SU-DHL-6 (cell line): ENCODE data around the gene APBB2.

Experiments used
- H2AFZ ChIP-seq: fragments of 200-600 bp; sonication (generic); 2 replicates; pipeline ENCODE4 v1.6.1; 2014; ENCODE audit warnings: low read depth, mild to moderate bottlenecking, moderate library complexity, mixed read lengths, antibody characterized with exemption, low read length; ENCODE audit not compliant: severe bottlenecking
- H3F3A ChIP-seq: fragments of 200-600 bp; shearing (Covaris generic); 2 replicates; pipeline ENCODE4 v1.6.0; 2016; ENCODE audit warnings: antibody characterized with exemption, mild to moderate bottlenecking; ENCODE audit not compliant: insufficient read depth
- H3K27ac ChIP-seq: fragments of 200-600 bp; sonication (generic); 2 replicates; pipeline ENCODE4 v1.5.1; 2016; ENCODE audit warnings: low read depth, mild to moderate bottlenecking, low read length, moderate library complexity, mixed read lengths
- H3K27me3 ChIP-seq: fragments of 200-600 bp; sonication (generic), shearing (Covaris generic); 2 replicates; pipeline ENCODE4 v1.6.0; 2014; ENCODE audit warnings: mild to moderate bottlenecking, low read length
- H3K36me3 ChIP-seq: fragments of 200-600 bp; sonication (generic); 2 replicates; pipeline ENCODE4 v1.6.1; 2014; ENCODE audit warnings: mild to moderate bottlenecking, low read length, mixed read lengths
- H3K4me2 ChIP-seq: fragments of 300-600, 200-600 bp; shearing (Covaris generic), sonication (generic); 2 replicates; pipeline ENCODE4 v1.6.0; 2014; ENCODE audit warnings: low read length, low read depth, mild to moderate bottlenecking; ENCODE audit not compliant: poor library complexity, severe bottlenecking
- H3K4me3 ChIP-seq: fragments of 200-600 bp; sonication (generic); 2 replicates; pipeline ENCODE4 v1.5.1; 2014; ENCODE audit warnings: antibody characterized with exemption, low read length, mild to moderate bottlenecking, mixed read lengths; ENCODE audit not compliant: insufficient read depth, poor library complexity, severe bottlenecking
- H3K79me2 ChIP-seq: fragments of 200-600 bp; sonication (generic); 2 replicates; pipeline ENCODE4 v1.6.1; 2014; ENCODE audit warnings: mild to moderate bottlenecking, low read length, moderate library complexity; ENCODE audit not compliant: insufficient read depth
- H3K9ac ChIP-seq: fragments of 200-600 bp; sonication (generic); 2 replicates; pipeline ENCODE4 v1.7.0; 2014; ENCODE audit warnings: mild to moderate bottlenecking, low read length
- H3K9me2 ChIP-seq: fragments of 200-600 bp; sonication (generic); replicated peaks from 2 replicates; pipeline ENCODE4 v1.6.1; 2014; ENCODE audit warnings: low read length; ENCODE audit not compliant: insufficient read depth
- H3K9me3 ChIP-seq: fragments of 200-600 bp; sonication (generic); 2 replicates; pipeline ENCODE4 v1.6.1; 2014; ENCODE audit warnings: low read length, mixed read lengths; ENCODE audit not compliant: insufficient read depth
- H4K20me1 ChIP-seq: fragments of 200-600 bp; sonication (generic); 2 replicates; pipeline ENCODE4 v1.6.1; 2014; ENCODE audit warnings: low read depth, mild to moderate bottlenecking, antibody characterized with exemption, low read length, moderate library complexity, mixed read lengths
- CTCF ChIP-seq: fragments of 200-600 bp; sonication (generic); IDR thresholded peaks from one replicate; pipeline ENCODE4 v1.5.1; 2017; ENCODE audit warnings: antibody characterized with exemption, mild to moderate bottlenecking, low read length, moderate library complexity; ENCODE audit not compliant: insufficient read depth, poor library complexity, severe bottlenecking
- EZH2phosphoT487 ChIP-seq: fragments of 200-600 bp; sonication (generic), shearing (Covaris generic); conservative IDR thresholded peaks from 2 replicates; pipeline ENCODE4 v1.6.1; 2018; ENCODE audit warnings: mild to moderate bottlenecking, antibody characterized with exemption, low read length, moderate library complexity, mixed read lengths

Gene APBB2

GRCh38 chr4:40990236-40990898 lies 224.0 kb downstream of the APBB2 start:
- H3K4me3 ChIP-seq, result peak overlapping the region; percentile 39
- peak overlapping the region; percentile 99 for H3K4me2 ChIP-seq
- H3K79me2 ChIP-seq, result no peaks in the 10 kb centered on the region
- no peaks in the 10 kb centered on the region for H3K27me3 ChIP-seq
- H3K36me3 ChIP-seq, result no peaks in the 10 kb centered on the region
- H2AFZ ChIP-seq, result peak overlapping the region; percentile 0
- no peaks in the 10 kb centered on the region for H4K20me1 ChIP-seq
- H3K9ac ChIP-seq, result peak overlapping the region; percentile 62
- H3K9me3 ChIP-seq, result no peaks in the 10 kb centered on the region
- no peaks in the 10 kb centered on the region for H3K9me2 ChIP-seq
- H3F3A ChIP-seq, result peaks cover 57% of the 10 kb centered on the region
- H3K27ac ChIP-seq, result peak overlapping the region; percentile 99
- TF ChIP-seq EZH2phosphoT487 (no peak), CTCF (no peak)

GRCh38 chr4:40987151-40987550 lies 227.2 kb downstream of the APBB2 start:
- Histone ChIP-seq H3K9ac (no peak overlapping the region), H3F3A (peaks cover 32% of the 10 kb centered on the region), H3K9me3 (no peaks in the 10 kb centered on the region), H3K27me3 (no peaks in the 10 kb centered on the region), H3K27ac (no peak overlapping the region), H3K4me3 (no peak overlapping the region), H3K9me2 (no peaks in the 10 kb centered on the region), H3K36me3 (no peaks in the 10 kb centered on the region), H3K79me2 (no peaks in the 10 kb centered on the region), H2AFZ (no peak overlapping the region), H4K20me1 (no peaks in the 10 kb centered on the region), H3K4me2 (no peak overlapping the region)
- TF ChIP-seq EZH2phosphoT487, result no peak
- no peak for TF ChIP-seq CTCF

- Histone ChIP-seq H3K36me3 (no peaks in the 10 kb centered on the region), H3K4me3 (no peak overlapping the region), H3K4me2 (no peak overlapping the region), H3K9me3 (no peaks in the 10 kb centered on the region), H3K27me3 (no peaks in the 10 kb centered on the region), H3F3A (peaks cover 25% of the 10 kb centered on the region), H3K79me2 (no peaks in the 10 kb centered on the region), H2AFZ (no peak overlapping the region), H3K9me2 (no peaks in the 10 kb centered on the region), H3K9ac (no peak overlapping the region), H3K27ac (no peak overlapping the region), H4K20me1 (no peaks in the 10 kb centered on the region)
- no peak for TF ChIP-seq CTCF
- no peak for TF ChIP-seq EZH2phosphoT487
Observed at GRCh38 chr4:40986375-40986774, 228.0 kb downstream of the APBB2 start.
